Ascending aorta (tissue), 2 donors: ENCODE results near the gene SLC6A8. TPM values are rescaled to one million over a fixed set of nuclear protein-coding genes. Genes with fewer than 3 reads are reported as not detected.
A peak's percentile ranks its signal among the peaks of the same experiment; 100 is the strongest.
"Not testable (repeated sequence)": the region's sequence is repeated elsewhere in the genome, so short reads cannot be mapped to it uniquely, and the experiment has no call there.

ENCODE experiments used
- DNase-seq, 2 donors: peaks; one replicate each; pipeline ENCODE4 v3.0.0-alpha.2; 2019; ENCODE audit warnings: low spot score in 2 of 2
- H3K27ac ChIP-seq, 2 donors: fragments of 200-600 bp; sonication (generic); one replicate each; pipeline ENCODE4 v1.5.1; 2016 to 2017; ENCODE audit warnings: mild to moderate bottlenecking in 1 of 2
- H3K27me3 ChIP-seq: fragments of 200-600 bp; sonication (generic); one replicate; pipeline ENCODE4 v1.5.1; 2017
- H3K36me3 ChIP-seq, 2 donors: fragments of 200-600 bp; sonication (generic); one replicate each; pipeline ENCODE4 v1.5.1; 2016
- H3K4me1 ChIP-seq, 2 donors: fragments of 200-600 bp; sonication (generic); one replicate each; pipeline ENCODE4 v1.5.1; 2016 to 2017; ENCODE audit warnings: mild to moderate bottlenecking in 1 of 2
- H3K4me3 ChIP-seq, 2 donors: fragments of 200-600 bp; sonication (generic); one replicate each; pipeline ENCODE4 v1.5.1; 2016 to 2017; ENCODE audit warnings: mild to moderate bottlenecking in 1 of 2
- H3K9me3 ChIP-seq, 2 donors: fragments of 200-600 bp; sonication (generic); one replicate each; pipeline ENCODE4 v1.5.1; 2016
- CTCF ChIP-seq, 3 experiments: fragments of 200-600 bp in 2 of 3; fragments of 450-650 bp in 1 of 3; sonication (generic) in 2 of 3; IDR thresholded peaks; one replicate each; pipeline ENCODE4 v1.5.1; 2016 to 2019; ENCODE audit warnings: antibody characterized with exemption in 3 of 3, mild to moderate bottlenecking in 1 of 3, moderate library complexity in 1 of 3
- intact Hi-C: fragments of 100-400 bp; cut with DNase I; formaldehyde crosslinking; loops from one replicate; pipeline ENCODE4 v1.15.1; 2023
- total RNA-seq: library from RNA; depleted of rRNA; stranded (reverse); fragments of >200 nt; gene quantifications from one replicate; pipeline ENCODE4 v1.1.0, GENCODE V29; 2016

SLC6A8 gene
- total RNA-seq, 1 donor from 2014 or later, result 44.2 TPM

DNA sequence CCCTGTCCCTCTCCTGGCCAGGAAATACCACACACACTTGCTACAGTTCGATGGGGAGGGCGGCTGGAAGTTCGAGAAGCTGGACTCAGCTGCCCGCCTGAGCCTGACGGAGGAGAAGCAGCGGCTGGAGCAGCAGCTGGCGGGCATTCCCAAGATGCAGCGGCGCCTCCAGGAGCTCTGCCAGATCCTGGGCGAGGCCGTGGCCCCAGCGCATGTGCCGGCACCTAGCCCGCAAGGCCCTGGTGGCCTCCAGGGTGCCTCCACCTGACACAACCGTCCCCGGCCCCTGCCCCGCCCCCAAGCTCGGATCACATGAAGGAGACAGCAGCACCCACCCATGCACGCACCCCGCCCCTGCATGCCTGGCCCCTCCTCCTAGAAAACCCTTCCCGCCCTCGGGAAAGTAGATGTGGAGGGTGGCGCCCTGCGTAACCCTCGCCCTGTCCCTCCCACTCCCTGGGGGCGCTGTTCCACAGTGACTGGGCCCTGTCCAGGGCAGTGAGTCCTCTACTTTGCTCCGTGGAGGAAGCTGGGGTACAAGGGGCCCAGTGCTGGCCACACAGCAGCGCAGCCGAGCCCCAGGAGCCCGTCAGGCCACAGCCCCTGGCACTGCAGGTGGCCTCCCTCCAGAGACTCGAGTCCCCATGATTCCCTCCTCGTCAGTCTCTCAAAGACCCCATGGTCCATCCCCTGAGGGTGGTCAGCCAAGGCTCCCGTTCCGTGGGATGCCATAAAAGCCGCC lies 55.9 kb downstream of the SLC6A8 start:
- peak overlapping the region; percentile 26 to 51 for H3K4me3 ChIP-seq
- H3K4me1 ChIP-seq, H3K27me3 ChIP-seq, H3K36me3 ChIP-seq, H3K9me3 ChIP-seq, intact Hi-C loops: not testable (repeated sequence)
- TF ChIP-seq CTCF (IDR thresholded peaks at IDR 0.05), result peak in 1 of 3 experiments; percentile 5
- peak; percentile 56 to 90 for DNase-seq
- peak overlapping the region; percentile 78 for H3K27ac ChIP-seq

GRCh38 chrX:153744210-153745066 lies 56.7 kb downstream of the SLC6A8 start:
- no peak for DNase-seq
- Histone ChIP-seq H3K36me3 (no peaks in the 10 kb centered on the region), H3K27me3 (no peaks in the 10 kb centered on the region), H3K27ac (peak overlapping the region; percentile 78), H3K4me1 (no peaks in the 10 kb centered on the region), H3K9me3 (no peaks in the 10 kb centered on the region), H3K4me3 (peak overlapping the region; percentile 26 to 51)
- intact Hi-C loops, result no loop called here
- peak in 1 of 3 experiments; percentile 25 for TF ChIP-seq CTCF (IDR thresholded peaks at IDR 0.05)

DNA sequence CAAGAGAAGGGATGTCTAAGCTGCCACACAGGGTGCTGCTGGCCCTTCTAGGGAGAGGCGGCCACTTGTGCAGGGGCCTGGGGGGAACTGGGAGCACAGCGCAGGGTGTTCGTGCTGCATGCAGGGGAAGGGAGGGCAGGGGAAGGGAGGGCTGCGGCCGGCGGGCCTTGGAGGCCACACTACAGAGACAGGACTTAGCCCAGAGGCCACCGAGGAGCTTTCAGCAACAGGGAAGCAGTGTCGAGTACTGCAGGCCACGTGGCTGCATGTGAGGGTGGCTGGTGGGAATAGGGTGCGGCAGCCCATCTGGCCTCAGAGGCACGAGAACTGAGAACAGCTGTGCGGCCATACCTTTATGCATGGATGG lies 57.3 kb downstream of the SLC6A8 start:
- peak overlapping the region in 1 of 2 donors; percentile 78 for H3K27ac ChIP-seq
- H3K4me3 ChIP-seq, H3K4me1 ChIP-seq, H3K9me3 ChIP-seq, H3K27me3 ChIP-seq, H3K36me3 ChIP-seq, intact Hi-C loops, DNase-seq: not testable (repeated sequence)

Other genes with a start within 250 kb of the SLC6A8 start
- gene TREX2, start 241.9 kb upstream of the SLC6A8 start, total RNA-seq, result 0.21 TPM
- 22.5 TPM for gene HAUS7, start 217.3 kb upstream of the SLC6A8 start, total RNA-seq
- 1,387 TPM for gene BGN, start 192.9 kb upstream of the SLC6A8 start, total RNA-seq
- 0.32 TPM for gene ATP2B3, start 170.3 kb upstream of the SLC6A8 start, total RNA-seq
- gene CCNQ, start 88.8 kb upstream of the SLC6A8 start, total RNA-seq, result 52.7 TPM
- gene DUSP9, start 40.7 kb upstream of the SLC6A8 start, total RNA-seq, result not detected
- 1.4 TPM for gene PNCK, start 14.1 kb upstream of the SLC6A8 start, total RNA-seq
- gene BCAP31, start 36.5 kb downstream of the SLC6A8 start, total RNA-seq, result 63.0 TPM
- gene ABCD1, start 36.9 kb downstream of the SLC6A8 start, total RNA-seq, result 14.7 TPM
- gene PLXNB3, start 76.3 kb downstream of the SLC6A8 start, total RNA-seq, result 99.1 TPM
- gene SRPK3, start 93.1 kb downstream of the SLC6A8 start, total RNA-seq, result 4.5 TPM
- gene IDH3G, start 106.4 kb downstream of the SLC6A8 start, total RNA-seq, result 351 TPM
- 331 TPM for gene SSR4, start 106.7 kb downstream of the SLC6A8 start, total RNA-seq
- gene PDZD4, start 142.6 kb downstream of the SLC6A8 start, total RNA-seq, result 23.2 TPM
- gene L1CAM, start 198.2 kb downstream of the SLC6A8 start, total RNA-seq, result 25.8 TPM
- gene AVPR2, start 216.7 kb downstream of the SLC6A8 start, total RNA-seq, result 4.8 TPM
- 94.3 TPM for gene ARHGAP4, start 238.3 kb downstream of the SLC6A8 start, total RNA-seq
- gene NAA10, start 247.1 kb downstream of the SLC6A8 start, total RNA-seq, result 155 TPM